SU-DHL-6 (cell line): ENCODE measurements around the gene MBD5.

Source experiments
- CTCF ChIP-seq: fragments of 200-600 bp; sonication (generic); IDR thresholded peaks from one replicate; pipeline ENCODE4 v1.5.1; 2017; ENCODE audit warnings: antibody characterized with exemption, mild to moderate bottlenecking, low read length, moderate library complexity; ENCODE audit not compliant: insufficient read depth, poor library complexity, severe bottlenecking
- EZH2phosphoT487 ChIP-seq: fragments of 200-600 bp; sonication (generic), shearing (Covaris generic); conservative IDR thresholded peaks from 2 replicates; pipeline ENCODE4 v1.6.1; 2018; ENCODE audit warnings: mild to moderate bottlenecking, antibody characterized with exemption, low read length, moderate library complexity, mixed read lengths

GRCh38 chr2:148253685-148254084 lies 232.8 kb downstream of the MBD5 start:
- no peak for TF ChIP-seq CTCF
- TF ChIP-seq EZH2phosphoT487 = no peak
